ENCODE results near the gene MLXIP.

The MLXIP gene

GRCh38 chr12:122094137-122094734, 15.7 kb downstream of the MLXIP start:
- TF ChIP-seq TAF1 (IDR thresholded peaks at IDR 0.05; ENCODE audit: borderline replicate concordance, insufficient read depth, low read length) (no peak), FOXP2 (optimal IDR thresholded peaks at IDR 0.05; ENCODE audit: borderline replicate concordance, extremely low read depth, extremely low read length, insufficient read depth) (no peak), SIN3A (IDR thresholded peaks at IDR 0.05; ENCODE audit: borderline replicate concordance, insufficient read depth, low read length) (no peak), REST (IDR thresholded peaks at IDR 0.05; ENCODE audit: insufficient read depth in 1 of 2, low read depth in 2 of 2, low read length in 2 of 2) (no peak), POLR2AphosphoS5 (IDR thresholded peaks at IDR 0.05; ENCODE audit: low read depth, low read length) (no peak)

GRCh38 chr12:122094735-122095631, 16.4 kb downstream of the MLXIP start:
- TF ChIP-seq POLR2AphosphoS5 (IDR thresholded peaks at IDR 0.05; ENCODE audit: low read depth, low read length) (no peak), REST (IDR thresholded peaks at IDR 0.05; ENCODE audit: insufficient read depth in 1 of 2, low read depth in 2 of 2, low read length in 2 of 2) (no peak), SIN3A (IDR thresholded peaks at IDR 0.05; ENCODE audit: borderline replicate concordance, insufficient read depth, low read length) (no peak), FOXP2 (optimal IDR thresholded peaks at IDR 0.05; ENCODE audit: borderline replicate concordance, extremely low read depth, extremely low read length, insufficient read depth) (no peak), TAF1 (IDR thresholded peaks at IDR 0.05; ENCODE audit: borderline replicate concordance, insufficient read depth, low read length) (no peak)

GRCh38 chr12:122096014-122096413, 17.5 kb downstream of the MLXIP start:
- TF ChIP-seq REST (IDR thresholded peaks at IDR 0.05; ENCODE audit: insufficient read depth in 1 of 2, low read depth in 2 of 2, low read length in 2 of 2): no peak

GRCh38 chr12:122096591-122097149, 18.1 kb downstream of the MLXIP start:
- no peak for TF ChIP-seq REST (IDR thresholded peaks at IDR 0.05; ENCODE audit: insufficient read depth in 1 of 2, low read depth in 2 of 2, low read length in 2 of 2)
- TF ChIP-seq POLR2AphosphoS5 (IDR thresholded peaks at IDR 0.05; ENCODE audit: low read depth, low read length): no peak
- no peak for TF ChIP-seq TAF1 (IDR thresholded peaks at IDR 0.05; ENCODE audit: borderline replicate concordance, insufficient read depth, low read length)
- TF ChIP-seq SIN3A (IDR thresholded peaks at IDR 0.05; ENCODE audit: borderline replicate concordance, insufficient read depth, low read length): no peak
- no peak for TF ChIP-seq FOXP2 (optimal IDR thresholded peaks at IDR 0.05; ENCODE audit: borderline replicate concordance, extremely low read depth, extremely low read length, insufficient read depth)

Measured in PFSK-1 (cell line).